ENCODE data around the gene FARP1.
"Not testable (repeated sequence)": the region's sequence is repeated elsewhere in the genome, so short reads cannot be mapped to it uniquely, and the experiment has no call there.

The FARP1 gene

GRCh38 chr13:98397861-98398260 is 255.0 kb downstream of the FARP1 start:
- no peak for DNase-seq

- no peak for DNase-seq
These were observed 255.7 kb downstream of the FARP1 start for GRCh38 chr13:98398581-98398980.

- DNase-seq = peak; percentile 43
These were observed 256.9 kb downstream of the FARP1 start for GRCh38 chr13:98399756-98400155.

GRCh38 chr13:98401934-98402333 is 259.0 kb downstream of the FARP1 start:
- DNase-seq = no peak

- no peak for DNase-seq
These were observed 260.2 kb downstream of the FARP1 start for GRCh38 chr13:98403076-98403475.

- DNase-seq = no peak
These were observed 262.2 kb downstream of the FARP1 start for GRCh38 chr13:98405107-98405571.

- no peak for DNase-seq
These were observed 262.9 kb downstream of the FARP1 start for GRCh38 chr13:98405690-98406344.

- no peak for DNase-seq
These were observed 263.5 kb downstream of the FARP1 start for GRCh38 chr13:98406427-98406826.

- DNase-seq = no peak
These were observed 264.1 kb downstream of the FARP1 start for GRCh38 chr13:98406971-98407370.

- DNase-seq = no peak
These were observed 264.7 kb downstream of the FARP1 start for GRCh38 chr13:98407575-98407974.

- no peak for DNase-seq
These were observed 266.4 kb downstream of the FARP1 start for GRCh38 chr13:98409281-98409680.

- peak; percentile 45 for DNase-seq
These were observed 267.7 kb downstream of the FARP1 start for GRCh38 chr13:98410612-98411011.

GRCh38 chr13:98411013-98411412 is 268.1 kb downstream of the FARP1 start:
- no peak for DNase-seq

- no peak for DNase-seq
These were observed 268.8 kb downstream of the FARP1 start for GRCh38 chr13:98411617-98412265.

- DNase-seq = not testable (repeated sequence)
These were observed 270.4 kb downstream of the FARP1 start for GRCh38 chr13:98413278-98413677.

GRCh38 chr13:98413796-98414195 is 270.9 kb downstream of the FARP1 start:
- no peak for DNase-seq

GRCh38 chr13:98415326-98416070 is 272.6 kb downstream of the FARP1 start:
- no peak for DNase-seq

GRCh38 chr13:98416408-98416807 is 273.5 kb downstream of the FARP1 start:
- DNase-seq = no peak

GRCh38 chr13:98419786-98420553 is 277.1 kb downstream of the FARP1 start:
- DNase-seq = no peak

- no peak for DNase-seq
These were observed 277.8 kb downstream of the FARP1 start for GRCh38 chr13:98420554-98421175.

- DNase-seq = no peak
These were observed 279.2 kb downstream of the FARP1 start for GRCh38 chr13:98422046-98422445.

GRCh38 chr13:98423417-98423816 is 280.5 kb downstream of the FARP1 start:
- DNase-seq = no peak

Data from fibroblast of skin of back (primary cell).